Renal cortical epithelial cell (primary cell): ENCODE results near the gene CDK2. TPM values are rescaled to one million over a fixed set of nuclear protein-coding genes. Genes with fewer than 3 reads are reported as not detected.
A peak's percentile ranks its signal among the peaks of the same experiment; 100 is the strongest.

ENCODE experiments used
- DNase-seq: peaks from one replicate; pipeline ENCODE4 v3.0.0-alpha.2; 2011; ENCODE audit warnings: low read depth
- total RNA-seq: library from RNA; depleted of rRNA; stranded (reverse); fragments of >200 nt; gene quantifications from 2 replicates; pipeline ENCODE4 v1.2.3, GENCODE V29; 2014

The CDK2 gene
- total RNA-seq, 1 donor from 2014 or later, result 12.9 TPM

DNA sequence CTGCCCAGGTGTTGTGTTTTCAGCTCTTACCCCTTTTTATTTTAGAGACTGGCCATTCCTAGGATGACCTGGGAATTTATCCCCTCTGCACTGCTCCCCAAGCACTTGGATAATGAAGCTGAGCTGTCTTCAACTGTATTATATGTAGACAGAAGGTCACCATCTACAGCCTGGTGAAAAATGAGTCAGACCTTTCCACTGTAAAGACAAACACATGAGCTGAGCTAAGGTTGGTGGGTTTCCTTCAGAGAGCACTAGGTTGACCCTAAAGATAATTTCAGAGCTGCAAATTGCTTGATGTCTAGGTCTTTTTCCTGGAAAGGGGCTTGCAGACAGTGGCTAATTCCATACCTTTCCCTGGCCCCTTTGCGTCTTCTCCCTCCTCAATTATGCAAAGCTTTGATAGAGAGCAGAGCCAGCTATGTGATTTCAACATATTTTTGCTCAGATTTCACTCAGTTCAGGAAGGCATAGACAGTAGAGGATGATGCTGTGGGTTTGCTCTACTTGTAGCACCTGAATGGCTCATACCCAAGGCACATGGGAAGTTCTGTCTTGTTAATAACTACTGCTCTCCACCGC lies 45.0 kb downstream of the CDK2 start:
- DNase-seq, result no peak

- DNase-seq, result no peak
Observed at GRCh38 chr12:56013482-56013881, 46.9 kb downstream of the CDK2 start.

DNA sequence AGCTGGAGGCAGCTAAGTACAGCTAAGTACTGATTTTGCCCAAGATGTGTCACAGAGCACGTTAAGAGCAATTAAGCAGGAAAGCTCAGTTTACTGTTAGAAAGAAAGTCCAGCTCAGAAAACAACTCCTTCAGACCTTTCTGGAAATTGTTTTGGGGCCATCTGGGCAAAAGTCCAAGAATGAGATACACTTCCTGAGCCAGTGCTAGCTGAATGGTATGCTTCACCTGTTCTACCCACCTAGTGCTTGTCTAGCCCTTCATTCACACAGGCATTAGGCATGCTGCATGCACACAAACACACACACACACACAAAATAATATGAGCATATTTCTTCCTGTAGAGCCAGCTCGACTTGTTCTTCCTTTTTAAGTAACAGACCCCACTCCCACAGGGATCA lies 47.6 kb downstream of the CDK2 start:
- DNase-seq, result peak; percentile 68

DNA sequence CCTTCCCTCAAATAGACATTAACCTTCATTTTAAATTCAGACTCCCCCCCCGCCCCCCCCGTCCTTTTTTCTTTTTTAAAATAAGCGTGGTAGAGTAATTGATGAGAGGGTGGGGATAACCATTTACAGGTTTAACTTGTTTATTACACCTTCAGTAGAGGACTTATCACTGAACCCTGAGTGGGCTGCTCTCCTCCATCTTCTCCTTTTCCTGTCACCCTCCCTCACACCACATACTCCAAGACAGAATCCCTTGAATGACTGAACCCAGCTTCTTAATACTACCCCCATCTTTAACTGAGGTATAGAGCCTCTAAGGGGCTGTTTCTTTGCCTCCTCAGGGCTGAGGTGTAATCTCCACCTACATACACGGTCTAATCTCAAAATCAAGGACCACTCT lies 50.6 kb downstream of the CDK2 start:
- DNase-seq, result no peak

- no peak for DNase-seq
Observed at GRCh38 chr12:56018356-56018755, 51.7 kb downstream of the CDK2 start.

- DNase-seq, result no peak
Observed at GRCh38 chr12:56020423-56021184, 54.0 kb downstream of the CDK2 start, which contains the start of gene IKZF4. Gene IKZF4, plus strand, starts transcription at chr12:56021043. Its CDS starts 451 bp downstream, at chr12:56021494.

- no peak for DNase-seq
Observed at GRCh38 chr12:56021889-56022497, 55.4 kb downstream of the CDK2 start.

Other genes with a start within 250 kb of the CDK2 start
- 1.6 and 2.7 TPM in 2 replicates for gene RDH5, start 246.4 kb upstream of the CDK2 start, total RNA-seq
- 688 and 1,583 TPM in 2 replicates for gene CD63, start 237.8 kb upstream of the CDK2 start, total RNA-seq
- gene GDF11, start 223.7 kb upstream of the CDK2 start, total RNA-seq, result 1.9 and 7.7 TPM in 2 replicates
- gene SARNP, start 149.1 kb upstream of the CDK2 start, total RNA-seq, result 123 and 141 TPM in 2 replicates
- 35.5 and 67.0 TPM in 2 replicates for gene ORMDL2, start 148.8 kb upstream of the CDK2 start, total RNA-seq
- gene DNAJC14, start 137.2 kb upstream of the CDK2 start, total RNA-seq, result 65.5 and 66.7 TPM in 2 replicates
- gene MMP19, start 123.9 kb upstream of the CDK2 start, total RNA-seq, result 1.0 and 2.6 TPM in 2 replicates
- gene PYM1, start 38.9 kb upstream of the CDK2 start, total RNA-seq, result 30.0 and 38.7 TPM in 2 replicates
- gene DGKA, start 35.7 kb upstream of the CDK2 start, total RNA-seq, result 92.2 and 105 TPM in 2 replicates
- 1.6 and 1.9 TPM in 2 replicates for gene PMEL, start 788 bp upstream of the CDK2 start, total RNA-seq
- gene RAB5B, start 7.2 kb downstream of the CDK2 start, total RNA-seq, result 92.9 and 119 TPM in 2 replicates
- gene SUOX, start 30.4 kb downstream of the CDK2 start, total RNA-seq, result 9.6 and 17.2 TPM in 2 replicates
- 1.9 and 3.7 TPM in 2 replicates for gene IKZF4, start 54.2 kb downstream of the CDK2 start, total RNA-seq
- gene RPS26, start 75.1 kb downstream of the CDK2 start, total RNA-seq, result 119 and 710 TPM in 2 replicates
- gene ERBB3, start 113.3 kb downstream of the CDK2 start, total RNA-seq, result 5.1 and 19.4 TPM in 2 replicates
- gene PA2G4, start 137.7 kb downstream of the CDK2 start, total RNA-seq, result 148 and 159 TPM in 2 replicates
- gene RPL41, start 149.8 kb downstream of the CDK2 start, total RNA-seq, result 1,963 and 2,452 TPM in 2 replicates
- 3.6 and 3.7 TPM in 2 replicates for gene ZC3H10, start 151.4 kb downstream of the CDK2 start, total RNA-seq
- gene ESYT1, start 161.4 kb downstream of the CDK2 start, total RNA-seq, result 347 and 558 TPM in 2 replicates
- 57.8 and 70.2 TPM in 2 replicates for gene MYL6B, start 185.8 kb downstream of the CDK2 start, total RNA-seq
- gene MYL6, start 191.5 kb downstream of the CDK2 start, total RNA-seq, result 2,255 and 3,927 TPM in 2 replicates
- gene SMARCC2, start 222.7 kb downstream of the CDK2 start, total RNA-seq, result 17.4 and 61.2 TPM in 2 replicates